H1 (cell line): ENCODE results near the gene MYO5A. TPM values are rescaled to one million over a fixed set of nuclear protein-coding genes. Genes with fewer than 3 reads are reported as not detected.

Experiments
- CTCF ChIA-PET: fragments of 300-600 bp; sonication (Branson Sonifier 250); formaldehyde crosslinking; loops from one replicate; lab custom pipeline; 2021; ENCODE audit not compliant: partially characterized antibody; lab: Charles Lee
- POLR2A ChIA-PET: fragments of 300-600 bp; sonication (Branson Sonifier 250); formaldehyde crosslinking; loops from one replicate; lab custom pipeline; 2021; ENCODE audit warnings: inconsistent platforms; ENCODE audit not compliant: partially characterized antibody; lab: Charles Lee
- DNase-seq, 2 experiments: peaks; one replicate each; pipeline versions ENCODE4 v3.0.0 to v3.0.0-alpha.2; 2010 to 2022; ENCODE audit warnings: low spot score in 2 of 2, low read depth in 1 of 2, mixed read lengths in 1 of 2
- FAIRE-seq: peaks from 2 replicates; lab custom pipeline; 2011; peaks lifted over from hg19 to GRCh38; lab: Jason Lieb, UNC
- H2AFZ ChIP-seq: 2 replicates; pipeline ENCODE4 v1.8.1; 2012; ENCODE audit warnings: low read length, inconsistent platforms
- H2AK5ac ChIP-seq: 2 replicates; pipeline ENCODE4 v1.6.1; 2013; ENCODE audit warnings: low read depth, low read length
- H2BK120ac ChIP-seq: replicated peaks from 2 replicates; pipeline ENCODE3; 2013; ENCODE audit warnings: low read depth, low read length, inconsistent platforms
- H2BK12ac ChIP-seq: 2 replicates; pipeline ENCODE4 v1.6.1; 2013; ENCODE audit warnings: low read depth, low read length
- H2BK15ac ChIP-seq: 2 replicates; pipeline ENCODE4 v1.6.1; 2013; ENCODE audit warnings: low read length
- H2BK20ac ChIP-seq: 2 replicates; pipeline ENCODE4 v1.6.1; 2013; ENCODE audit warnings: low read length
- H2BK5ac ChIP-seq: 2 replicates; pipeline ENCODE4 v1.6.1; 2013; ENCODE audit warnings: low read depth, low read length
- H3K14ac ChIP-seq: 2 replicates; pipeline ENCODE4 v1.6.1; 2013; ENCODE audit warnings: inconsistent platforms; ENCODE audit not compliant: insufficient read length
- H3K18ac ChIP-seq: 2 replicates; pipeline ENCODE4 v1.6.1; 2013; ENCODE audit warnings: low read length; ENCODE audit errors: extremely low read depth
- H3K23ac ChIP-seq: 2 replicates; pipeline ENCODE4 v1.6.1; 2013; ENCODE audit warnings: inconsistent platforms; ENCODE audit not compliant: insufficient read length
- H3K23me2 ChIP-seq: 2 replicates; pipeline ENCODE4 v1.6.1; 2013; ENCODE audit warnings: low read depth, low read length
- H3K27ac ChIP-seq: 2 replicates; pipeline ENCODE4 v1.6.1; 2011; ENCODE audit warnings: low read depth, low read length, inconsistent platforms
- H3K27me3 ChIP-seq, 4 experiments: replicated peaks in 1 of 4; 1 replicate in 1 of 4; 2 replicates in 3 of 4; pipeline versions ENCODE4 v1.6.1 to v1.8.1; 2011 to 2013; ENCODE audit warnings: low read length in 3 of 4, mild to moderate bottlenecking in 3 of 4, inconsistent platforms in 2 of 4, mixed read lengths in 2 of 4, moderate library complexity in 1 of 4; ENCODE audit not compliant: control insufficient read depth in 3 of 4, insufficient read depth in 3 of 4; ENCODE audit errors: extremely low read depth in 1 of 4
- H3K36me3 ChIP-seq, 4 experiments: 2 replicates each; pipeline versions ENCODE4 v1.6.1 to v1.8.1; 2011 to 2013; ENCODE audit warnings: mild to moderate bottlenecking in 4 of 4, low read length in 3 of 4, moderate library complexity in 2 of 4, control low read depth in 1 of 4, inconsistent platforms in 1 of 4; ENCODE audit not compliant: insufficient read depth in 4 of 4, control insufficient read depth in 2 of 4
- H3K4ac ChIP-seq: replicated peaks from 2 replicates; pipeline ENCODE3; 2013; ENCODE audit warnings: low read length, low read depth, mixed read lengths, inconsistent platforms; ENCODE audit not compliant: insufficient read length
- H3K4me1 ChIP-seq, 4 experiments: replicated peaks in 1 of 4; 1 replicate in 1 of 4; 2 replicates in 3 of 4; pipeline versions ENCODE4 v1.6.1 to v1.8.1; 2011 to 2013; ENCODE audit warnings: low read length in 3 of 4, inconsistent platforms in 2 of 4, mixed read lengths in 1 of 4; ENCODE audit not compliant: insufficient read depth in 4 of 4, control insufficient read depth in 3 of 4
- H3K4me2 ChIP-seq, 2 experiments: 2 replicates each; pipeline versions ENCODE4 v1.6.1 to v1.8.1; 2011 to 2013; ENCODE audit warnings: low read depth in 2 of 2, low read length in 2 of 2, control low read depth in 1 of 2, inconsistent platforms in 1 of 2, mild to moderate bottlenecking in 1 of 2; ENCODE audit not compliant: insufficient read depth in 1 of 2
- H3K4me3 ChIP-seq, 4 experiments: fragments of 200-600, 300-600 bp in 1 of 4; sonication (generic), shearing (Covaris generic), sonication (Bioruptor Twin) in 1 of 4; 2 replicates each; pipeline versions ENCODE4 v1.5.1 to v1.8.1; 2011 to 2016; ENCODE audit warnings: low read length in 4 of 4, low read depth in 3 of 4, control low read depth in 2 of 4, inconsistent platforms in 2 of 4, mild to moderate bottlenecking in 2 of 4, mixed read lengths in 1 of 4, moderate library complexity in 1 of 4; ENCODE audit not compliant: insufficient read depth in 2 of 4; ENCODE audit errors: extremely low read depth in 1 of 4
- H3K56ac ChIP-seq: replicated peaks from 2 replicates; pipeline ENCODE3; 2013; ENCODE audit warnings: low read depth, mild to moderate bottlenecking, mixed read lengths, low read length, inconsistent platforms; ENCODE audit not compliant: insufficient read length
- H3K79me1 ChIP-seq: 2 replicates; pipeline ENCODE4 v1.6.1; 2013; ENCODE audit warnings: low read depth, low read length, control low read depth
- H3K79me2 ChIP-seq, 2 experiments: 2 replicates each; pipeline versions ENCODE4 v1.6.1 to v1.8.1; 2012 to 2013; ENCODE audit warnings: low read length in 2 of 2, mild to moderate bottlenecking in 2 of 2, inconsistent platforms in 1 of 2; ENCODE audit not compliant: insufficient read depth in 2 of 2, control insufficient read depth in 1 of 2
- H3K9ac ChIP-seq, 4 experiments: replicated peaks in 1 of 4; 1 replicate in 1 of 4; 2 replicates in 3 of 4; pipeline versions ENCODE4 v1.6.1 to v1.8.1; 2011 to 2013; ENCODE audit warnings: low read depth in 3 of 4, low read length in 3 of 4, control low read depth in 2 of 4, mild to moderate bottlenecking in 2 of 4, moderate library complexity in 2 of 4, inconsistent platforms in 1 of 4; ENCODE audit errors: extremely low read depth in 1 of 4
- H3K9me3 ChIP-seq, 2 experiments: 2 replicates each; pipeline versions ENCODE4 v1.6.1 to v1.8.1; 2012 to 2013; ENCODE audit warnings: mild to moderate bottlenecking in 2 of 2, moderate library complexity in 2 of 2, control low read depth in 1 of 2, inconsistent platforms in 1 of 2, low read depth in 1 of 2, low read length in 1 of 2, mixed read lengths in 1 of 2; ENCODE audit not compliant: insufficient read depth in 2 of 2
- H4K20me1 ChIP-seq, 2 experiments: replicated peaks in 1 of 2; 2 replicates each; pipeline versions ENCODE3 to v1.8.1; 2011 to 2013; ENCODE audit warnings: inconsistent platforms in 2 of 2, low read length in 2 of 2, mild to moderate bottlenecking in 1 of 2; ENCODE audit not compliant: insufficient read depth in 2 of 2, control insufficient read depth in 1 of 2
- H4K5ac ChIP-seq: 2 replicates; pipeline ENCODE4 v1.6.1; 2013; ENCODE audit warnings: low read length, low read depth, mixed read lengths, inconsistent platforms; ENCODE audit not compliant: insufficient read length
- H4K8ac ChIP-seq: 2 replicates; pipeline ENCODE4 v1.8.0; 2013; ENCODE audit warnings: mild to moderate bottlenecking, moderate library complexity, low read length, inconsistent platforms; ENCODE audit not compliant: insufficient read depth; ENCODE audit errors: extremely low read depth
- H4K91ac ChIP-seq: replicated peaks from 2 replicates; pipeline ENCODE3; 2013; ENCODE audit warnings: low read length, mixed read lengths, inconsistent platforms; ENCODE audit not compliant: insufficient read length
- HDAC6 ChIP-seq: IDR thresholded peaks from one replicate; pipeline ENCODE4 v1.7.1; 2012; ENCODE audit warnings: low read depth, mild to moderate bottlenecking, inconsistent platforms, low read length, moderate library complexity
- RBBP5 ChIP-seq: IDR thresholded peaks from 2 replicates; pipeline ENCODE4 v1.7.1; 2012; ENCODE audit warnings: low read depth, mild to moderate bottlenecking, inconsistent platforms, low read length, moderate library complexity, borderline replicate concordance
- RNF2 ChIP-seq: fragments of 200-900, 300-1000 bp; sonication (generic); IDR thresholded peaks from 2 replicates; pipeline ENCODE4 v1.7.1; 2016; ENCODE audit warnings: borderline replicate concordance, low read depth, mild to moderate bottlenecking, antibody characterized with exemption, low read length; ENCODE audit not compliant: poor library complexity, severe bottlenecking; ENCODE audit errors: missing control alignments
- RXRA ChIP-seq: IDR thresholded peaks from 2 replicates; pipeline ENCODE4 v1.6.1; 2011; ENCODE audit warnings: low read depth, mild to moderate bottlenecking, low read length, moderate library complexity; ENCODE audit not compliant: insufficient read depth
- WGBS, 2 experiments: shearing (Covaris generic) in 1 of 2; methylation state at CpG; one replicate each; pipeline versions ENCODE4 v1.1.6 to v1.1.7; 2013 to 2015; ENCODE audit warnings: low lambda C conversion rate in 2 of 2, mixed read lengths in 2 of 2, inconsistent platforms in 1 of 2, low coverage in 1 of 2, missing lambda C conversion rate in 1 of 2; ENCODE audit not compliant: insufficient replicate concordance in 2 of 2, insufficient coverage in 1 of 2, insufficient read length in 1 of 2; ENCODE audit errors: extremely low coverage in 1 of 2, missing lambda C conversion rate in 1 of 2; 5-methylcytosine and 5-hydroxymethylcytosine counted together
- polyA plus RNA-seq, 7 experiments: library from polyadenylated mRNA; depleted of rRNA in 3 of 7; stranded (reverse) in 5 of 7; unstranded in 2 of 7; fragments of >200 nt in 5 of 7; fragments of 200-250 nt in 2 of 7; gene quantifications; 1 replicate in 5 of 7; 2 replicates in 1 of 7; 4 replicates in 1 of 7; pipeline versions ENCODE4 v1.2.1 to v1.2.3, GENCODE V29; 2011 to 2013; ENCODE audit warnings: missing spikeins in 2 of 7, mixed read lengths in 2 of 7
- total RNA-seq: library from RNA; stranded (reverse); fragmentation: NEBNext Ultra II Directional; extraction: Animal tissue kit (Norgen Biotek cat#: 25700); gene quantifications from 2 replicates; pipeline ENCODE4 v1.2.1, GENCODE V29; 2021

Gene MYO5A
- total and polyA plus RNA-seq, 2 of the 8 experiments (the other 6 are each of a cell fraction or from before 2014, with no cell fraction given), result 11.4 to 24.7 TPM

GRCh38 chr15:52261026-52261425, 267.7 kb downstream of the MYO5A start:
- POLR2A ChIA-PET, result interaction anchor here (0.6 to 2.2 kb wide), 8 partner anchors 16 to 484 kb away, joined by 3 to 8 read pairs (median 6); partner anchors contain the start of gene MYO5C
- Histone ChIP-seq H2BK120ac (peak overlapping the region; percentile 86), H4K8ac (peak overlapping the region; percentile 53; the same call in 1 of the 2 replicates), H3K9me3 (no peaks in the 10 kb centered on the region), H2BK20ac (peak overlapping the region; percentile 96), H3K14ac (no peak overlapping the region), H2AK5ac (peak overlapping the region; percentile 76), H3K27me3 (no peaks in the 10 kb centered on the region), H3K4ac (peak overlapping the region; percentile 28), H2BK12ac (peak overlapping the region; percentile 99), H2BK15ac (peak overlapping the region; percentile 93; the same call in 1 of the 2 replicates), H2BK5ac (peak overlapping the region; percentile 95), H3K36me3 (peaks cover 0 to 18% (median under 1%) of the 10 kb centered on the region in 4 experiments; a peak in 6 of 8 replicates), H3K79me2 (no peaks in the 10 kb centered on the region), H3K79me1 (no peaks in the 10 kb centered on the region; the same call in 1 of the 2 replicates), H3K4me2 (peak overlapping the region in 1 of 2 experiments; percentile 26; a peak in 1 of 4 replicates), H4K91ac (peak overlapping the region; percentile 92), H3K27ac (peak overlapping the region; percentile 95), H3K4me1 (peaks cover 19 to 32% (median 23%) of the 10 kb centered on the region in 4 experiments), H3K9ac (peak overlapping the region in 2 of 4 experiments; percentile 55; a peak in 4 of 7 replicates), H3K23ac (no peak overlapping the region), H4K20me1 (no peaks in the 10 kb centered on the region), H3K4me3 (0 out of 8 replicates have a peak overlapping the region, but pooled peaks of 1 of the 4 experiments have one; percentile 12), H2AFZ (no peak overlapping the region), H3K56ac (no peak overlapping the region), H3K18ac (peak overlapping the region; percentile 93), H4K5ac (peak overlapping the region; percentile 24), H3K23me2 (no peaks in the 10 kb centered on the region)
- FAIRE-seq (no peak), DNase-seq (no peak)
- WGBS, 2 experiments, result 93% methylated on average over 10 of the region's 10 CpGs; no CpG with 5 or more reads in 1 of the 2 experiments
- TF ChIP-seq HDAC6 (no peak), RNF2 (no peak), RBBP5 (0 out of 2 replicates have a peak, but pooled peaks have one; percentile 15), RXRA (no peak)
- CTCF ChIA-PET, result interaction anchor here (0.6 to 2.4 kb wide), 8 partner anchors 16 to 211 kb away, joined by 3 to 7 read pairs (median 4); no protein-coding TSS in a partner anchor
